Prostate gland (tissue), 2 donors: ENCODE measurements around the gene TMCO4.

Source experiments
- CTCF ChIP-seq, 4 experiments: fragments of 200-600 bp in 2 of 4; fragments of 450-650 bp in 2 of 4; sonication (generic) in 2 of 4; IDR thresholded peaks; 1 replicate in 3 of 4; 2 replicates in 1 of 4; pipeline ENCODE4 v1.5.1; 2016 to 2019; ENCODE audit warnings: antibody characterized with exemption in 4 of 4, mild to moderate bottlenecking in 2 of 4, moderate library complexity in 2 of 4
- POLR2A ChIP-seq: fragments of 450-650 bp; IDR thresholded peaks from one replicate; pipeline ENCODE4 v1.6.1; 2016; ENCODE audit warnings: antibody characterized with exemption, mild to moderate bottlenecking
- POLR2AphosphoS5 ChIP-seq: sonication (generic); formaldehyde crosslinking; IDR thresholded peaks from one replicate; pipeline ENCODE4 v1.6.1; 2017; ENCODE audit warnings: antibody characterized with exemption

DNA sequence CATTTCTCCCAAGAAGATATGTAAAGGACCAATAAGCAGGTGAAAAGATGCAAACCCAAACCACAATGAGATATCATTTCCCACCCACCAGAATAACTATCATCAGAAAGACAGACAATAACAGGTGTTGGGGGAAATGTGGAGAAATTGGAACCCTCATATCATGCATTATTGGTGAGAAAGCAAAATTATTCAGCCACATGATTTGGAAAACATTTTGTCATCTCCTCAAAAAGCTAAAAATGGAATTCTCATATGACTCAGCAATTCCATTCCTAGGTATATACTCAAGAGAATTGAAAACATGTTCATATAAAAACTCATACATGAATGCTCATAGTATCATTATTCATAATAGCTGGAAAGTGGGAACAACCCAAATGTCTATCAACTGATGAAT is 40.5 kb upstream of the TMCO4 start:
- no peak for TF ChIP-seq CTCF (IDR thresholded peaks at IDR 0.05)
- no peak for TF ChIP-seq POLR2AphosphoS5
- TF ChIP-seq POLR2A: no peak
